ENCODE measurements around the gene ARID4B.
A peak's percentile ranks its signal among the peaks of the same experiment; 100 is the strongest.
"Not testable (repeated sequence)": the region's sequence is repeated elsewhere in the genome, so short reads cannot be mapped to it uniquely, and the experiment has no call there.

Gene ARID4B

DNA sequence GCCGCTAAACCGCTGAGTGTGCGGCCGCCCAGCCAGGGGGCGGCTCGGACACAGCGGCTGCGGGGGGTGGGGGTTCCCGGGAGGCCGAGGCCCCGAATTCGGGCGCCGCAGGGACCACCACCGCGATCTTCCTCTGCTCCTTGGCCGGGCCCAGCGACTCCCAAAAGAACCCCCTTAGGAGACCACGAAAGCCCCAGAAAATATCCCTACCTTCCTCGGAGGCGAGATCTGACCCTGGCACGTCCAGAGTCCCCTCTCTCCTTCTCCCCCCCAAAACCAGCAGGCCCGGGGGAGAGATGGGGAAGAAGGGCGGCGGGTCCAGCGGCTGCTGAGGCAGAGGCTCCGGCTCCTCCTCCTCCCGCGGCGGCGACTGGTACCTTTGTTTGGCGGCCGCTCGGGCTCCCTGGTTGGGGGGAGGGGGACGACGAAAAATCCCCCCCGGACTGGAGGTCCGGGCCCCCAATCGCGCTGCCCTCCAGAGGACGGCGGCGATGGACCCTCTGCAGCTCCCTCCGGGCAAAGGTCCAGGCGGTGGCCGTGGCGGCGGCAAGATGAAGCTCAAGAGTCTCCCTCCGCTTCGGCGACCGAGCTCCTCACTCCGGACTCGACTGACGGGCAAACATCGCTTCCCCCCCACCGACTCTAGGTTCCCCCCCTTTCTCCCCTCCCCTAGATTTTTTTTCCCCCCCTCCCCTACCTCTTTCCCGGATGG, at the start of gene ARID4B:
Gene ARID4B, minus strand, starts transcription at position 621 of the 712 bp plus-strand sequence. CDS start 1,260 bp downstream, outside the sequence.
- DNase-seq (ENCODE audit: low read depth, low spot score) = no peak

- DNase-seq (ENCODE audit: low read depth, low spot score) = no peak
Observed at GRCh38 chr1:235375919-235376605, 48.1 kb upstream of the ARID4B start.

GRCh38 chr1:235369802-235370201, 41.8 kb upstream of the ARID4B start:
- no peak for DNase-seq (ENCODE audit: low read depth, low spot score)

GRCh38 chr1:235368428-235368827, 40.4 kb upstream of the ARID4B start:
- no peak for DNase-seq (ENCODE audit: low read depth, low spot score)

GRCh38 chr1:235367000-235367908, 39.3 kb upstream of the ARID4B start, which contains the start of gene TBCE:
TBCE (plus strand) TSS chr1:235367427; CDS start chr1:235380050, 12,623 bp downstream.
- peak; percentile 91 for DNase-seq (ENCODE audit: low read depth, low spot score)

GRCh38 chr1:235366286-235366685, 38.3 kb upstream of the ARID4B start:
- DNase-seq (ENCODE audit: low read depth, low spot score) = no peak

DNA sequence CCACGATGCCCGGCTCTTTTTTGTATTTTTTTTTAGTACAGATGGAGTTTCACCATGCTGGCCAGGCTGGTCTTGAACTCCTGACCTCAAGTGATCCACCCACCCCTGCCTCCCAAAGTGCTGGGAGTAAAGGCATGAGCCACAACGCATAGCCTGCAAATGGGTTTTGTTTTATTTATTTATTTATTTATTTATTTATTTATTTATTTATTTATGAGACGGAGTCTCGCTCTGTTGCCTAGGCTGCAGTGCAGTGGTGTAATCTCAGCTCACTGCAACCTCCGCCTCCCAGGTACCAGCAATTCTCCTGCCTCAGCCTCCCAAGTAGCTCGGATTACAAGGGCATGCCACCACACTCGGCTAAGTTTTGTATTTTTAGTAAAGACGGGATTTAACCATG, 36.2 kb upstream of the ARID4B start:
- not testable (repeated sequence) for DNase-seq (ENCODE audit: low read depth, low spot score)

DNA sequence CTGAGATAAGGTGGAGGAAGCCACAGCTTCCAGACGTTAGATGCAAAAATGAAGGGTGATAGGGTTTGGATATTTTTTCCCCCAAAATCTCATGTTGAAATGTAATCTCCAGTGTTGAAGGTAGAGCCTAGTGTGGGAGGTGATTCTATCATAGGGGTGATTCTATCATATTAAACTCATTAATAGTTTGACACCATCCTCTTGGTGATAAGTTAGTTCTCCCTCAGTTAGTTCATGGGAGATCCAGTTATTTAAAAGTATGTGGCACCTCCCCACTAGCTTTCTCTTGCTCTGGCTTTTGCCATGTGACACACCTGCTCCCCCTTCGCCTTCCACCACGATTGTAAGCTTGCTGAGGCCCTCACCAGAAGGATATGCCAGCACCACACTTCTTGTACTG, 30.9 kb upstream of the ARID4B start:
- no peak for DNase-seq (ENCODE audit: low read depth, low spot score)

- DNase-seq (ENCODE audit: low read depth, low spot score) = no peak
Observed at GRCh38 chr1:235357485-235358373, 29.8 kb upstream of the ARID4B start.

DNA sequence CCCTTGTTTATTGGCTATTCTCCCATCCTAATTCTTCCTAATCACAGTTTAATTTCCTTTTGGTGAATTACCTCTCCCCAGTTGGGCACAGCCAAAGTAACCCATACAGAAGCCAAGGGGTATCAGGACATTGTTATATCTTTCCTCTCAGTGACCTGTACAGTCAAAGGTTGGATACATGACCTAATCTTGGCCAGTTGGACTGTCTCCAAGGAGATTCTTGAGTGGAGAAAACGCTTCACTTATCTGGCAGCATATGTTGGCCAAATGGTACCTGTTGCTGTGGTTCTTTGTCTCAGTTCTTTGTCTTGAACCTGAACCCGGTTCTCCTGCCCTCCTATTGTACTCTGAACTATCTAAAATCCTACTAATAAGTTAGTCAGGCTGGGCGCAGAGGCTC, 23.9 kb upstream of the ARID4B start:
- DNase-seq (ENCODE audit: low read depth, low spot score) = no peak

DNA sequence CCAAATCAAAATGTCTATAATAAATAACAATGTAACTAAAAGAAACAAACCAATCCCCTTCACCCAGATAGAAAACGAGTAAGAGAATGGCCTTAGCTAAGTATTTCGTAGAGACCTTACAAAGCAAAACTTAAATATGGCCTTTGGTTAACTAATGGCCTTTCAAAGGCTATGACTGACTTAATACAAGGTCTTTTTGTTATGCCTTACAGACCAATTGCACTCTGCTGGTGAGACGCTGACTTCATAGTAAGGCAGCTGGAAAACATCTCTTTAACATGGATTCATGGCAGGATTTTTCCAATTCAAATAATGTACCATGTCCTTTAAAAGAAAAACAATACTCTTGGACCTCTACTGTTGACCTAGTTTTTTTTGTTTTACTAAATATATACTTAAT, 23.5 kb upstream of the ARID4B start:
- no peak for DNase-seq (ENCODE audit: low read depth, low spot score)

DNA sequence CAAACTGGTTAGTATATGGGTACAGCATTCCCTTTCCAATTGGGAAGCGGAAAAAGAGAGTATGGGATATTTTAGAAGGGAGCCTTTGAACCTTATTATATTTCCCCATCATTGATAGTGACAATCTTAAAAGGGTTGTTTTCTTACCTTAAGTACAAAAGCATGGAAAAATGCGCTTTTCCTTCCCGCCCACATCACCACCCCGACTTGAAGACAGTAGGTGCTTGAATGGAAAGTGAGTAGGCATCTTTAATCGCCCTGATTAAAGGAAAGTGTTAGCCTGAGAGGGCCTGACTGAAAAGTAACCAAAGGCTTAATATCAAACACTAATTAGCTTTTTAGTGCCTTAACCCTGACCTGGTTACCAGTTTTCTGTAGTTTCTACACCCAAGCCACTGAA, 15.7 kb upstream of the ARID4B start:
- DNase-seq (ENCODE audit: low read depth, low spot score) = no peak

- no peak for DNase-seq (ENCODE audit: low read depth, low spot score)
Observed at GRCh38 chr1:235342471-235342870, 14.5 kb upstream of the ARID4B start.

DNA sequence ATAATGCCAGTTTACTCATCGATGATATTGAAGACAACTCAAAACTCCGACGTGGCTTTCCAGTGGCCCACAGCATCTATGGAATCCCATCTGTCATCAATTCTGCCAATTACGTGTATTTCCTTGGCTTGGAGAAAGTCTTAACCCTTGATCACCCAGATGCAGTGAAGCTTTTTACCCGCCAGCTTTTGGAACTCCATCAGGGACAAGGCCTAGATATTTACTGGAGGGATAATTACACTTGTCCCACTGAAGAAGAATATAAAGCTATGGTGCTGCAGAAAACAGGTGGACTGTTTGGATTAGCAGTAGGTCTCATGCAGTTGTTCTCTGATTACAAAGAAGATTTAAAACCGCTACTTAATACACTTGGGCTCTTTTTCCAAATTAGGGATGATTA, 14.1 kb upstream of the ARID4B start:
- DNase-seq (ENCODE audit: low read depth, low spot score) = no peak

DNA sequence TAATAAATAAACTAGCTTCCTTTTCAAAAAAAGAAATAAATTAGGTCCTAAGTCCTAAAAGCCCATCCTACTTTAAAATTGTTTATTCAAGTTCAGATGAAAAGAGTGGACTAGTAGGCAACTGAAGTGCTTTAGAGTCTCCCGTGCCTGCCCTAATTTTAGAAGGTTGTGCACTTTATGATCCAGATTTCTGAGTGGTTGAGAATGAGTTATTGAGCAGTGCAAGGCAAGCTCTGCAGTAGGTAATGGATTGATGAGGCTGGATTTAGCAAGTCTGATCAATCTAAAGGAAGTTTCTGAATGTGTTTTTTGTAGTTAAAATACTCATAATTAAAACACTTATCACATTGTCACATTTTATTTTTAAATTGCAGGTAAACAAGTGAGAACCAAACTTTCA, 13.4 kb upstream of the ARID4B start:
- no peak for DNase-seq (ENCODE audit: low read depth, low spot score)

- no peak for DNase-seq (ENCODE audit: low read depth, low spot score)
Observed at GRCh38 chr1:235339746-235340145, 11.8 kb upstream of the ARID4B start.

DNA sequence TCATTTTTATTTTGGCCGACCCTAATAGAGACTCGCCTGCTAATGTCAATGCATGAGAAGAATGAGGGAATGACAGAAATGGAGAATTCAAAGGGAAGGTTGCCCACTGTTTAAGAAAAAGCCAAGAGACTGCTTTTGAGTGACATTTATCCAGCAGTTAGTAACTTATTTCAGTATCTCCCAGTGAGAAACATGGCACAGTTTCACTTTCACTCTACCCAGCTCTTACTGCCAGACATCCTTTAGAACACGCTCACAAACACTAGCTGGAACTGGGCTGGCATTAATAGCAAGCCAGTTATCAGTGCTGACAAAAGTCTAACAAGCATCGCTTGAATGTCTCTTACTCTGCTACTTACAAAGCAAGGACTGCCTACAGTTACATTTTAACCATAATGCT, 8.9 kb upstream of the ARID4B start:
- no peak for DNase-seq (ENCODE audit: low read depth, low spot score)

GRCh38 chr1:235331401-235331800, 3.4 kb upstream of the ARID4B start:
- no peak for DNase-seq (ENCODE audit: low read depth, low spot score)

- DNase-seq (ENCODE audit: low read depth, low spot score) = no peak
Observed at GRCh38 chr1:235330918-235331285, 2.9 kb upstream of the ARID4B start.

DNA sequence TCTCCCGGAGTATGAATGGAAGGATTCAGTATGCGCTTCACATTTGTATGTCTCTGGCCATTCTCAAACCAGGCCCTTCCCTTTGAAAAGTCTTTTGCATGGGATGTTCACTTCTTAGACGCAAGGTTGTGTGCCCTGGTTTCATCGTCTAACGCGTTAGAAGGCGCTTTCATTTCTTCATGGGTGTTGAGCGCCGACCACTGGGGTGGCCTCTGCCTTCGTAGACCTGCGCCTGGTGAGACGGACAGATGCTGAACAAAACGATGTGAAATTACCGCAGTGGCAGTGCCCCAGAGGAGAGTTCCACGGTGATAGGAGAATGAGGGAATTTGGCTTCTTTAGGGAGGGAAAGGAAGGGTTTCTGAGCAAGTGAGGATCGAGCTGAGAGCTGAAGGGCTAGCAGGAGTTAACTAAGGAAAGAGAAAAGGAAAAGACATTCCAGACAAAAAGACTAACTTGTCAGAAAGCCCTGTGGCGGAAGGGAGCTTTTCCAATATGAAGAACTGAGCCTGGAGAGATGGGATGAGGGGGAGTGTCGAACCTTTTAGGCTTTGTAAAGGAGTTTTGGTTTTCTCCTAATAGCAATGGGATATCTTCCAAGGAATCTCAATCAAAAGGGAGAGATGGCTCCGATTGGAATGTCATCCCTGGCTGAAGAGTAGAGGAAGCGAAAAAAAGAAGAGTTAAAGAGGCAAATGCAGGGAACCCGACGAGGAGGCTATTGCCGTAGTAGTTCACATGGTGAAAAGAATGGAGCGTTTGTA, 1.3 kb upstream of the ARID4B start:
- DNase-seq (ENCODE audit: low read depth, low spot score) = peak; percentile 20

Measured in smooth muscle cell of the brain vasculature (primary cell).